GM12801 (cell line): ENCODE data around the gene PPFIA1.

Experiments used
- CTCF ChIP-seq: IDR thresholded peaks from one replicate; pipeline ENCODE4 v1.5.1; 2011; ENCODE audit warnings: control low read depth; ENCODE audit not compliant: insufficient read length; ENCODE audit errors: extremely low read depth

PPFIA1 gene

GRCh38 chr11:70398834-70399680 is 128.6 kb downstream of the PPFIA1 start:
- no peak for TF ChIP-seq CTCF

GRCh38 chr11:70399681-70400112 is 129.2 kb downstream of the PPFIA1 start:
- TF ChIP-seq CTCF, result no peak

- no peak for TF ChIP-seq CTCF
Observed at GRCh38 chr11:70400643-70401042, 130.2 kb downstream of the PPFIA1 start.

- TF ChIP-seq CTCF, result no peak
Observed at GRCh38 chr11:70402016-70402415, 131.5 kb downstream of the PPFIA1 start.

GRCh38 chr11:70402685-70403084 is 132.2 kb downstream of the PPFIA1 start:
- no peak for TF ChIP-seq CTCF

- no peak for TF ChIP-seq CTCF
Observed at GRCh38 chr11:70404244-70404643, 133.8 kb downstream of the PPFIA1 start.

- no peak for TF ChIP-seq CTCF
Observed at GRCh38 chr11:70405679-70406395, 135.3 kb downstream of the PPFIA1 start.
